ENCODE data around the gene TAGLN2.
A peak's percentile ranks its signal among the peaks of the same experiment; 100 is the strongest.

Gene TAGLN2

GRCh38 chr1:159949123-159949522, 23.8 kb upstream of the TAGLN2 start:
- DNase-seq: no peak

GRCh38 chr1:159947942-159948341, 22.6 kb upstream of the TAGLN2 start:
- no peak for DNase-seq

- peak; percentile 36 for DNase-seq
Observed at GRCh38 chr1:159946242-159947187, 21.2 kb upstream of the TAGLN2 start.

- DNase-seq: peak; percentile 86
Observed at GRCh38 chr1:159945483-159946241, 20.4 kb upstream of the TAGLN2 start, which contains the start of gene IGSF9. Gene IGSF9, minus strand, starts transcription at chr1:159945613. Its CDS starts 2,159 bp downstream, at chr1:159943454.

GRCh38 chr1:159944623-159945455, 19.5 kb upstream of the TAGLN2 start:
- DNase-seq: peak; percentile 42

- peak; percentile 40 for DNase-seq
Observed at GRCh38 chr1:159943908-159944622, 18.8 kb upstream of the TAGLN2 start.

- DNase-seq: peak; percentile 36
Observed at GRCh38 chr1:159943278-159943640, 18.0 kb upstream of the TAGLN2 start.

GRCh38 chr1:159942632-159943277, 17.4 kb upstream of the TAGLN2 start:
- DNase-seq: no peak

GRCh38 chr1:159941591-159942560, 16.6 kb upstream of the TAGLN2 start:
- no peak for DNase-seq

GRCh38 chr1:159941141-159941540, 15.8 kb upstream of the TAGLN2 start:
- no peak for DNase-seq

- DNase-seq: no peak
Observed at GRCh38 chr1:159940006-159940620, 14.8 kb upstream of the TAGLN2 start.

GRCh38 chr1:159939678-159940002, 14.3 kb upstream of the TAGLN2 start:
- DNase-seq: no peak

GRCh38 chr1:159938905-159939677, 13.8 kb upstream of the TAGLN2 start:
- DNase-seq: no peak

- no peak for DNase-seq
Observed at GRCh38 chr1:159938211-159938852, 13.0 kb upstream of the TAGLN2 start.

- DNase-seq: no peak
Observed at GRCh38 chr1:159937054-159937750, 11.9 kb upstream of the TAGLN2 start.

- DNase-seq: peak; percentile 99
Observed at GRCh38 chr1:159936273-159936904, 11.1 kb upstream of the TAGLN2 start.

GRCh38 chr1:159935719-159936272, 10.5 kb upstream of the TAGLN2 start:
- DNase-seq: no peak
